Lung (tissue), 12 donors: ENCODE data around the gene COPS2. TPM values are rescaled to one million over a fixed set of nuclear protein-coding genes. Genes with fewer than 3 reads are reported as not detected.

Experiments used
- ATAC-seq: fragments of 200-7000 bp; cut with Tn5 transposase; one replicate; pipeline ENCODE4 v1.9.1; 2020; ENCODE audit warnings: moderate number of reproducible peaks; ENCODE audit not compliant: insufficient read depth, low FRiP score
- DNase-seq, 3 donors: peaks; one replicate each; pipeline ENCODE4 v3.0.0-alpha.2; 2013 to 2017
- H3K27ac ChIP-seq, 2 donors: one replicate each; pipeline ENCODE4 v1.5.1; 2013; ENCODE audit warnings: mild to moderate bottlenecking in 2 of 2, moderate library complexity in 2 of 2, control low read depth in 1 of 2, inconsistent platforms in 1 of 2, low read depth in 1 of 2, low read length in 1 of 2
- H3K27me3 ChIP-seq, 3 donors: one replicate each; pipeline ENCODE4 v1.5.1; 2013; ENCODE audit warnings: low read length in 2 of 3; ENCODE audit not compliant: control insufficient read depth in 3 of 3, insufficient read depth in 3 of 3
- H3K36me3 ChIP-seq, 4 donors: one replicate each; pipeline ENCODE4 v1.5.1; 2013; ENCODE audit warnings: low read length in 4 of 4, mild to moderate bottlenecking in 1 of 4, moderate library complexity in 1 of 4; ENCODE audit not compliant: control insufficient read depth in 4 of 4, insufficient read depth in 4 of 4
- H3K4me1 ChIP-seq, 5 donors: one replicate each; pipeline ENCODE4 v1.5.1; 2013; ENCODE audit warnings: low read length in 5 of 5, mild to moderate bottlenecking in 2 of 5, moderate library complexity in 1 of 5; ENCODE audit not compliant: control insufficient read depth in 5 of 5, insufficient read depth in 5 of 5
- H3K4me3 ChIP-seq: one replicate; pipeline ENCODE4 v1.5.1; 2013; ENCODE audit warnings: mild to moderate bottlenecking, control low read depth, moderate library complexity
- H3K9ac ChIP-seq, 2 donors: one replicate each; pipeline ENCODE4 v1.5.1; 2013; ENCODE audit warnings: low read length in 2 of 2, control low read depth in 1 of 2; ENCODE audit not compliant: insufficient read depth in 1 of 2
- H3K9me3 ChIP-seq, 4 donors: one replicate each; pipeline ENCODE4 v1.5.1; 2013; ENCODE audit warnings: low read length in 3 of 4, mild to moderate bottlenecking in 1 of 4, moderate library complexity in 1 of 4; ENCODE audit not compliant: control insufficient read depth in 4 of 4, insufficient read depth in 3 of 4
- CTCF ChIP-seq: IDR thresholded peaks from 2 replicates; pipeline ENCODE4 v1.5.1; 2012; ENCODE audit warnings: mild to moderate bottlenecking; ENCODE audit errors: control extremely low read depth, extremely low read depth
- WGBS, 2 donors: extraction: QIAGEN DNeasy Blood & Tissue Kit; methylation state at CpG; one replicate each; pipeline ENCODE4 v1.1.7; 2013; 5-methylcytosine and 5-hydroxymethylcytosine counted together
- polyA plus RNA-seq, 2 donors: library from polyadenylated mRNA; stranded (reverse); fragments of 200-250 nt; gene quantifications; one replicate each; pipeline ENCODE4 v1.2.1, GENCODE V29; 2013
- total RNA-seq, 2 donors: library from RNA; depleted of rRNA in 1 of 2; stranded (reverse); fragments of >200 nt in 1 of 2; gene quantifications; one replicate each; pipeline ENCODE4 v1.2.1, GENCODE V29; 2014 to 2021
- donor health status: control.
- donor health status: control.
- donor health status: Bipolar disorder and iron deficiency.
- donor health status: healthy.
- donor health status: DM: yes; HTN: yes; CAD: no.

COPS2 gene
- total and polyA plus RNA-seq, 4 donors, result 36.7 to 117 (median 43.0) TPM

GRCh38 chr15:49103002-49103401, 52.4 kb downstream of the COPS2 start:
- no peak for ATAC-seq
- Histone ChIP-seq H3K4me3 (no peak overlapping the region), H3K9ac (no peak overlapping the region), H3K9me3 (no peaks in the 10 kb centered on the region), H3K4me1 (no peaks in the 10 kb centered on the region), H3K36me3 (peaks cover 0 to 6% (median 0%) of the 10 kb centered on the region in 4 donors), H3K27ac (no peak overlapping the region), H3K27me3 (no peaks in the 10 kb centered on the region)
- WGBS, 2 donors, result 66 to 70% methylated on average over 2 of the region's 2 CpGs
- no peak for TF ChIP-seq CTCF
- no peak for DNase-seq

GRCh38 chr15:49101536-49101935, 53.9 kb downstream of the COPS2 start:
- no peak for DNase-seq
- no peaks in the 10 kb centered on the region for H3K27me3 ChIP-seq
- 71 to 77% methylated on average over 2 of the region's 2 CpGs for WGBS, 2 donors
- no peak overlapping the region for H3K4me3 ChIP-seq
- no peaks in the 10 kb centered on the region for H3K9me3 ChIP-seq
- TF ChIP-seq CTCF, result no peak
- peaks cover 0 to 6% (median 0%) of the 10 kb centered on the region in 4 donors for H3K36me3 ChIP-seq
- H3K9ac ChIP-seq, result no peak overlapping the region
- H3K27ac ChIP-seq, result no peak overlapping the region
- no peak for ATAC-seq
- no peaks in the 10 kb centered on the region for H3K4me1 ChIP-seq

- Histone ChIP-seq H3K9ac (no peak overlapping the region), H3K4me3 (no peak overlapping the region), H3K4me1 (no peaks in the 10 kb centered on the region), H3K36me3 (peaks cover 0 to 4% (median 0%) of the 10 kb centered on the region in 4 donors), H3K27ac (no peak overlapping the region), H3K9me3 (no peaks in the 10 kb centered on the region), H3K27me3 (no peaks in the 10 kb centered on the region)
- no peak for ATAC-seq
- TF ChIP-seq CTCF, result no peak
- no peak for DNase-seq
These were observed 59.2 kb downstream of the COPS2 start for GRCh38 chr15:49096090-49096750.

GRCh38 chr15:49094923-49095322, 60.5 kb downstream of the COPS2 start:
- Histone ChIP-seq H3K27me3 (no peaks in the 10 kb centered on the region), H3K4me3 (no peak overlapping the region), H3K27ac (no peak overlapping the region), H3K4me1 (no peaks in the 10 kb centered on the region), H3K36me3 (no peaks in the 10 kb centered on the region), H3K9ac (no peak overlapping the region), H3K9me3 (no peaks in the 10 kb centered on the region)
- WGBS, 2 donors, result 59 to 71% methylated on average over 1 of the region's 1 CpG
- TF ChIP-seq CTCF, result no peak
- ATAC-seq (no peak), DNase-seq (no peak)
